OCI-LY3 (cell line): ENCODE results near the gene KCNK7.

Source experiments
- H2AFZ ChIP-seq: fragments of 200-600, 300-600 bp; shearing (Covaris generic); 2 replicates; pipeline ENCODE4 v1.6.0; 2014; ENCODE audit warnings: antibody characterized with exemption, low read depth, low read length
- H3K27ac ChIP-seq: fragments of 200-600, 300-600 bp; sonication (generic); 2 replicates; pipeline ENCODE4 v1.5.1; 2014; ENCODE audit warnings: mild to moderate bottlenecking, low read length, moderate library complexity, mixed read lengths
- H3K27me3 ChIP-seq: fragments of 200-600, 300-600 bp; sonication (generic); 2 replicates; pipeline ENCODE4 v1.6.1; 2014; ENCODE audit warnings: low read depth, low read length, mixed read lengths
- H3K36me3 ChIP-seq: fragments of 200-600, 300-600 bp; sonication (generic); replicated peaks from 2 replicates; pipeline ENCODE3; 2014; ENCODE audit warnings: low read depth, low read length, mixed read lengths
- H3K4me1 ChIP-seq: fragments of 300-600, 200-600 bp; sonication (generic); 2 replicates; pipeline ENCODE4 v1.6.1; 2014; ENCODE audit warnings: low read length, mixed read lengths
- H3K4me2 ChIP-seq: fragments of 200-600, 300-600 bp; sonication (generic); 2 replicates; pipeline ENCODE4 v1.6.1; 2014; ENCODE audit warnings: low read length, mixed read lengths
- H3K4me3 ChIP-seq: fragments of 300-600, 200-600 bp; sonication (generic); 2 replicates; pipeline ENCODE4 v1.5.1; 2014; ENCODE audit warnings: antibody characterized with exemption, mild to moderate bottlenecking, low read length, moderate library complexity
- H3K79me2 ChIP-seq: fragments of 300-600, 200-600 bp; shearing (Covaris generic); 2 replicates; pipeline ENCODE4 v1.6.1; 2014; ENCODE audit warnings: mild to moderate bottlenecking, low read length, mixed read lengths
- H3K9ac ChIP-seq: fragments of 300-600, 200-600 bp; shearing (Covaris generic); 2 replicates; pipeline ENCODE4 v1.6.0; 2014; ENCODE audit warnings: mild to moderate bottlenecking, low read length, moderate library complexity
- H3K9me3 ChIP-seq: fragments of 200-600, 300-600 bp; shearing (Covaris generic); 2 replicates; pipeline ENCODE4 v1.6.1; 2014; ENCODE audit warnings: low read length, mixed read lengths; ENCODE audit not compliant: insufficient read depth
- H4K20me1 ChIP-seq: fragments of 200-600, 300-600 bp; sonication (generic); 2 replicates; pipeline ENCODE4 v1.6.1; 2016; ENCODE audit warnings: low read length, mixed read lengths; ENCODE audit not compliant: insufficient read depth
- EZH2phosphoT487 ChIP-seq: fragments of 200-600 bp; shearing (Covaris generic); IDR thresholded peaks from 2 replicates; pipeline ENCODE4 v1.6.1; 2018; ENCODE audit warnings: antibody characterized with exemption, mixed run types, low read depth
- TF ChIP-seq, protein P1 (sequence below): fragments of 200-600, 300-600 bp; sonication (generic); IDR thresholded peaks from 2 replicates; pipeline ENCODE4 v1.5.1; 2014; ENCODE audit warnings: antibody characterized with exemption, low read length, low read depth

The KCNK7 gene

DNA sequence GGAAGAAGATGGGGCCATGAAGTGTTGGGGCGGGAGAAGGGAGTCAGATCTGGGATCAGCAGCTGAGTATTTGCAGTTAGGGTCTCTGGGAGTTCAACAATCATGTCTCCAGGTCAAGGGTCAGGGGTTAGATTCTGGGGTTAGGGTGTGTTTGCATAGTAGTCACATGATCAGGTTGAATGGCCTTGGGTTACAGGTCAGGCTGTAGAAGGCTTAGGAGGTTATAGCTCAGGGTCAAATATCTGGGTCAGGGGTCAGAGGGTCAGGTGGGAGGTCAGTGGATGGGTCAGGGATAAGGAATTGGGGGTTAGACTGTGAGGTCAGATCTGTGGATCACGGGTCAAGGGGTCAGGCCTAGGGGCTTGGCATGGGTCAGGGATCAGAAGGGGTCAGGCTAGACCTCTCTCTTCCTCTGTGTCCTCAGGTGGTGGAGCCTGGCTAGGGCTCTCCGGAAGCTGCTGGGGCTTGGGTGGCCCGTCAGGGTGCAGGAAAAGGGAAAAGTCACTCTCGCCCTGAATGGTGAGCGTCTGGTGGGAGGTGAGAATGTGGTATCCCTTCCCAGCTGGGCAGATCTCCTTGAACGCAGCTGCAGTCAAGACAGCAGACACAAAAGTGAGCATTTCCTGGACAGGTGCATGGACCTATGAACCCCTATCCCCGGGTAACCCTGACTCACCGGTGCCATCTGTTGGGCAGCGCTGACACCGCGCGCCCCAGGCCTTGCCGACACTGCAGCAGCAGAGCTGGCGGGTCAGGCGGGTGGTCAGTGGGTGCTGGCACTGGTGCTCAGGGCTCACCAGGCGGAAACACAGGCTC, 43.8 kb downstream of the KCNK7 start:
- Histone ChIP-seq H3K27me3 (peaks cover 11% of the 10 kb centered on the region; the same call in 1 of the 2 replicates), H3K9ac (0 out of 2 replicates have a peak overlapping the region, but pooled peaks have one; percentile 5), H3K4me1 (peaks cover 12% of the 10 kb centered on the region)

GRCh38 chr11:65549096-65549495, 46.5 kb downstream of the KCNK7 start:
- Histone ChIP-seq H2AFZ (no peak overlapping the region), H3K79me2 (no peaks in the 10 kb centered on the region), H3K4me3 (no peak overlapping the region), H4K20me1 (no peaks in the 10 kb centered on the region), H3K4me2 (no peak overlapping the region), H3K4me1 (peaks cover 19% of the 10 kb centered on the region), H3K9me3 (no peaks in the 10 kb centered on the region), H3K27ac (no peak overlapping the region), H3K36me3 (no peaks in the 10 kb centered on the region), H3K27me3 (peaks cover 23% of the 10 kb centered on the region), H3K9ac (no peak overlapping the region)
- TF ChIP-seq, protein P1, sequence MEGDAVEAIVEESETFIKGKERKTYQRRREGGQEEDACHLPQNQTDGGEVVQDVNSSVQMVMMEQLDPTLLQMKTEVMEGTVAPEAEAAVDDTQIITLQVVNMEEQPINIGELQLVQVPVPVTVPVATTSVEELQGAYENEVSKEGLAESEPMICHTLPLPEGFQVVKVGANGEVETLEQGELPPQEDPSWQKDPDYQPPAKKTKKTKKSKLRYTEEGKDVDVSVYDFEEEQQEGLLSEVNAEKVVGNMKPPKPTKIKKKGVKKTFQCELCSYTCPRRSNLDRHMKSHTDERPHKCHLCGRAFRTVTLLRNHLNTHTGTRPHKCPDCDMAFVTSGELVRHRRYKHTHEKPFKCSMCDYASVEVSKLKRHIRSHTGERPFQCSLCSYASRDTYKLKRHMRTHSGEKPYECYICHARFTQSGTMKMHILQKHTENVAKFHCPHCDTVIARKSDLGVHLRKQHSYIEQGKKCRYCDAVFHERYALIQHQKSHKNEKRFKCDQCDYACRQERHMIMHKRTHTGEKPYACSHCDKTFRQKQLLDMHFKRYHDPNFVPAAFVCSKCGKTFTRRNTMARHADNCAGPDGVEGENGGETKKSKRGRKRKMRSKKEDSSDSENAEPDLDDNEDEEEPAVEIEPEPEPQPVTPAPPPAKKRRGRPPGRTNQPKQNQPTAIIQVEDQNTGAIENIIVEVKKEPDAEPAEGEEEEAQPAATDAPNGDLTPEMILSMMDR = no peak
- no peak for TF ChIP-seq EZH2phosphoT487

More for the DNA sequence above, 43.8 kb downstream of the KCNK7 start:
- H3K4me2 ChIP-seq = peak overlapping the region; percentile 61
- H3K79me2 ChIP-seq = no peaks in the 10 kb centered on the region
- no peaks in the 10 kb centered on the region for H4K20me1 ChIP-seq
- H3K4me3 ChIP-seq = peak overlapping the region; percentile 47
- no peak for TF ChIP-seq EZH2phosphoT487
- TF ChIP-seq, protein P1 = peak; percentile 79
- no peak overlapping the region for H2AFZ ChIP-seq
- H3K9me3 ChIP-seq = no peaks in the 10 kb centered on the region
- H3K27ac ChIP-seq = no peak overlapping the region
- no peaks in the 10 kb centered on the region for H3K36me3 ChIP-seq

DNA sequence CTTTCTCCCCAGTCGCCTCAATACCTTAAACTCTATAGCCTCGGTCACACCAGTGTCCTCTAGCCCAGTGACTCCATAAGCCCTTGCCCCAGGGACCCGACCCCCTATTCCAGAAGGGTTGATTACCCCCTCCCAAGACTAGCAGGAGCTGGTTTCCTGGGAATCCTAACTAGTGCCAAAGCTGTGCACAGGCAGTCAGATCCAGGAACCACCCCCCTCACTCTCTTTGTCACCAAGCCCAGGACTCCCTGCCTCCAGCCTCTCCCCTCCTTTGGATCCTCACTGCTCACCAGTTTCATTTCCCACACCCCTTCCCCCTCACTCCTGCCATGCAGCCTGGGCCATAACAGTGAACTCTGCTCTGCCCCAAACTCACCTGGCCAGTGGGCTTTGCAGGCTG, 47.2 kb downstream of the KCNK7 start:
- H3K9ac ChIP-seq = no peak overlapping the region
- H3K9me3 ChIP-seq = no peaks in the 10 kb centered on the region
- no peaks in the 10 kb centered on the region for H3K79me2 ChIP-seq
- H3K4me2 ChIP-seq = no peak overlapping the region
- H2AFZ ChIP-seq = no peak overlapping the region
- no peaks in the 10 kb centered on the region for H3K36me3 ChIP-seq
- H3K27me3 ChIP-seq = peaks cover 23% of the 10 kb centered on the region
- no peak overlapping the region for H3K27ac ChIP-seq
- no peak for TF ChIP-seq EZH2phosphoT487
- TF ChIP-seq, protein P1 = no peak
- peaks cover 19% of the 10 kb centered on the region for H3K4me1 ChIP-seq
- no peak overlapping the region for H3K4me3 ChIP-seq
- H4K20me1 ChIP-seq = no peaks in the 10 kb centered on the region

- Histone ChIP-seq H3K27me3 (peaks cover 23% of the 10 kb centered on the region), H3K36me3 (no peaks in the 10 kb centered on the region)
Measured at GRCh38 chr11:65547446-65548125, 48.0 kb downstream of the KCNK7 start.

More at GRCh38 chr11:65547446-65548125, 48.0 kb downstream of the KCNK7 start:
- H3K4me2 ChIP-seq = no peak overlapping the region; the same call in 1 of the 2 replicates
- no peaks in the 10 kb centered on the region for H3K79me2 ChIP-seq
- H3K27ac ChIP-seq = no peak overlapping the region
- H2AFZ ChIP-seq = no peak overlapping the region
- no peaks in the 10 kb centered on the region for H3K9me3 ChIP-seq
- no peak overlapping the region for H3K9ac ChIP-seq
- H3K4me3 ChIP-seq = no peak overlapping the region
- peaks cover 19% of the 10 kb centered on the region for H3K4me1 ChIP-seq
- no peak for TF ChIP-seq EZH2phosphoT487
- TF ChIP-seq, protein P1 = peak; percentile 24; the same call in 1 of the 2 replicates
- H4K20me1 ChIP-seq = no peaks in the 10 kb centered on the region
